GM12865 (cell line): ENCODE data around the gene ALG14.
"Not testable (repeated sequence)": the region's sequence is repeated elsewhere in the genome, so short reads cannot be mapped to it uniquely, and the experiment has no call there.

ENCODE experiments used
- DNase-seq: peaks from one replicate; pipeline ENCODE4 v3.0.0; 2010; ENCODE audit warnings: low read depth
- H3K4me3 ChIP-seq: 2 replicates; pipeline ENCODE4 v1.5.1; 2011; ENCODE audit warnings: mild to moderate bottlenecking, low read depth, low read length, control low read depth
- TF ChIP-seq, protein P1 (sequence below): IDR thresholded peaks from 2 replicates; pipeline ENCODE4 v1.5.1; 2011; ENCODE audit warnings: low read length, control low read depth, low read depth, inconsistent platforms; ENCODE audit not compliant: insufficient read depth; ENCODE audit errors: missing control alignments

ALG14 gene

DNA sequence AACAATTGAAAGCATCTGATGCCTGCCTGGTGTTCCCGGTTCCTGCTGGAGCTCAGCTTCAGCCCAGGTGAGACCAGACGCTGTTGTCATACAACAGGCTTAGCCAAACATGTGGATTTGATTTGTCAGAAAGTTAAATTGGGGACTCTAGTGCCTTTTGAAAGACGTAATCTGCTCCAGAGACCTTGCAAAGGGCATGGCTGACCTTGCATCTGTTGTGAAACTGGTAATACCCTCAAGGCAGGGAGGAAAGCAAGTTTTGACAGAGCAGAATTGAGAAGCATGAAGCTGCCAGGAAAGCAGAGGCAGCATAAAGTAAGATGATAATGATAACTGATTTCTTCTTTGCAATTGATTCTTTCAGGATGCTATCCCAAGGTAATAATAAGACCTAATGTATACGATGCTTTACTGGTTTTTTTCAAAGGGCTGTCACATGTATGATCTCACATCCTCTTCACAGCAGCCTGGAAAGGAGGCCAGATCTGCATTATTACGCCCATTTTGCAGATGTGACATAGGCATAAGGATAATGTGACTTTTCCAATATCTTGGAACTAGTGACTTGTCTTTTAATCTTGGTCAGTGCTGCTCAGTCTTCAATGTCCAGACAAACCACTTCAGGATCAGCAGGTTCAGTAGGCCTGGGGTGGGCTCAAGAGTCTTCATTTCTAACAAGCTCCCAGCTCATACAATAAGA, 121.1 kb downstream of the ALG14 start:
- H3K4me3 ChIP-seq = no peak overlapping the region
- no peak for DNase-seq
- TF ChIP-seq, protein P1, sequence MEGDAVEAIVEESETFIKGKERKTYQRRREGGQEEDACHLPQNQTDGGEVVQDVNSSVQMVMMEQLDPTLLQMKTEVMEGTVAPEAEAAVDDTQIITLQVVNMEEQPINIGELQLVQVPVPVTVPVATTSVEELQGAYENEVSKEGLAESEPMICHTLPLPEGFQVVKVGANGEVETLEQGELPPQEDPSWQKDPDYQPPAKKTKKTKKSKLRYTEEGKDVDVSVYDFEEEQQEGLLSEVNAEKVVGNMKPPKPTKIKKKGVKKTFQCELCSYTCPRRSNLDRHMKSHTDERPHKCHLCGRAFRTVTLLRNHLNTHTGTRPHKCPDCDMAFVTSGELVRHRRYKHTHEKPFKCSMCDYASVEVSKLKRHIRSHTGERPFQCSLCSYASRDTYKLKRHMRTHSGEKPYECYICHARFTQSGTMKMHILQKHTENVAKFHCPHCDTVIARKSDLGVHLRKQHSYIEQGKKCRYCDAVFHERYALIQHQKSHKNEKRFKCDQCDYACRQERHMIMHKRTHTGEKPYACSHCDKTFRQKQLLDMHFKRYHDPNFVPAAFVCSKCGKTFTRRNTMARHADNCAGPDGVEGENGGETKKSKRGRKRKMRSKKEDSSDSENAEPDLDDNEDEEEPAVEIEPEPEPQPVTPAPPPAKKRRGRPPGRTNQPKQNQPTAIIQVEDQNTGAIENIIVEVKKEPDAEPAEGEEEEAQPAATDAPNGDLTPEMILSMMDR = no peak

DNA sequence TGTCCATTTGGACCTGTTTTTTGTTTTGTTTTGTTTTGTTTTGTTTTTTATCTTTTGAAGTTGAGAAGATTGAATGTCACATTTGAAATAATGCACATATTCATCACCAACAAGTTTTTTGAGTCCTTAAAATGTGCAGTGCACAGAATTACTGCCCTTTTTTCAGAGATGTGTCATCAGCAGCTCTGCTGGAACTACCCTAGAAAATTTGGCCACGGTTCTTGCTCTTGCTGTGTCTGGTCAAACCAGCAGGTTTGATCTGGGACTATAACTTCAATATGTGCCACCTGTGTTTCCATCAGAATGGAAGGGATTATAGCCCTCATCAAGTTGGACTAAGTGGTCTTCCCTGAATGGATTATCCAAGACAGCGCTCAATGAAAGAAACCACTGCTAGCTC, 121.7 kb downstream of the ALG14 start:
- TF ChIP-seq, protein P1 = no peak
- no peak for DNase-seq
- H3K4me3 ChIP-seq = no peak overlapping the region

DNA sequence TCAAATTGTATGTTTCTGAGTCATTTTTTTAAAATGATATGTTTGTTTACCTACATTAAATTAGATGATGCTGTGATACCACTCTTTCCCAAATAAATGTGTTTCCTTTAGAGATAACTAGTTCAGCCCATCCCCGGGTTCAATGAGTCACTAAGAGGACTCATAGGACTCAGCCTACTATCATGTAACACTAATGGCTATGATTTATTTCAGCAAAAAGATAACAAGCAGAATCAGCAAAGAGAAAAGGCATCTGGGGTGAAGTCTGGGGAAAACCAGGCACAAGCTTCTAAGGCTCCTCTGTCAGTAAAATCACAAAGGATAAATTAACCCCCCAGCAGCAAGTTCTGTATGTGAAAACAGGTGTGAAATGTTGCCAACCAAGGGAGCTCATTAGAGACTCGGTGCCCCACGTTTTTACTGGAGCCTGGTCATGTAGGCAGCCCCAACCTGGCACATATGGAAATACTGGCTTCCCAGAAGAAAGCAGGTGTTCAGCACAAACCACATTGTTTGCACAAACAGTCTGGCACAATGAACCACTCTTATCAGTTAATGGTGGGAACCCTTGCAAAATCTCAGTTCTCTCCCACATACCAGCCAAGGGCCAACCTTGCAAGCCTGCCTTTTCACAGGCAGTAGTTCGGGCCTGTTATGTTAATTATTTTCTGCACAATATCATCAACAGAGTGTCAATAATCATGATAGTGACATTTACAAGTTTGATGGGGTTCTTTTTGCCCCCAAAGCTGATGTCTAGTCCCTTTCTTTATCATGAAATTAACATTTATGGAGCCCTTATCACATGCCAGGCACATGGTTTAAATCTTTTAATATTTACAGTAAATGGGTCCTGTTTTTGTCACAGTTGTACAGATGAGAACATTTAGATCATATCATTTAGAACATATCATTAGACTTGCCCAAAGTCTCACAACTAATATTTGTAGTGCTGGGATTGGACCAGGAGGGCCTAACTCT, 122.8 kb downstream of the ALG14 start:
- H3K4me3 ChIP-seq = no peak overlapping the region
- DNase-seq = no peak
- TF ChIP-seq, protein P1 = no peak

DNA sequence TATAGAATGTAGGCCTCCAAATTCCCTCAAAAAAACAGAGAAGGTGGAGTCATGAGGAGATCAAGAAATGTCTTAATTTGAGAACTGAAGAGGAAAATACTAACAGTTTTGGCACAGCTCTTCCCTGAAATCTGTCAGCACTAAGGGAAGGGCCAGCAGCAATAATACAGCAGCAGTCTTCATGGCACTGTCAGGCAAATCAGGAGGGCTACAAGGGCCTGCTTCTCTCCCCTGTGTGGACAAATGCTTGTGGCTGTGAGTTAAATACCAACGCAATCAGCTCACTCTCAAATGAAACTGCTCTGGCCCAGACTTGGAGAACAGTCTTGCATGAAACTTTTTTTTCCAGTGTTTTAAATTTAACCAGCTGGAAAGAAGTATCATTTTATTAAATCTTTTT, 125.3 kb downstream of the ALG14 start:
- TF ChIP-seq, protein P1 = no peak
- no peak for DNase-seq

DNA sequence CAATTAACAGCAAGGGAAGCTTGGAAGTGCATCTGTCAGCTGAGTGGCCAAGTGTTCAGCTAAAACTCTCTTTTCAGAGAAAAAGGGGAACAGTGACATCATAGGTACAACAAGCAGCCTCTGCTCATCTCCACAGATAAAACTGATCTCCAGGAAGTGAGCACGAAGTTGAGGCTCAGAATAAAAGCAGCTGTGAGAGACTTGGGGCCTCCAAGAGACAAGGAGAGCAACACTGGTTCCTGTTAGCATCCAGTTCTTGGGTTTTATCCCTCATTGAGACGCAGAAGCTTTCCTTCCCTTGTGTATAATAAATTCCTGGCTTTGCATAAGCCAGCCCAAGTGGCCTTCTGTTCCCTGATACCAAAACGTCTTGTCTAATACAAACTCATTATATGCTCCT, 125.9 kb downstream of the ALG14 start:
- TF ChIP-seq, protein P1 = no peak
- H3K4me3 ChIP-seq = no peak overlapping the region
- DNase-seq = no peak

More for the DNA sequence above, 125.3 kb downstream of the ALG14 start:
- H3K4me3 ChIP-seq = no peak overlapping the region

DNA sequence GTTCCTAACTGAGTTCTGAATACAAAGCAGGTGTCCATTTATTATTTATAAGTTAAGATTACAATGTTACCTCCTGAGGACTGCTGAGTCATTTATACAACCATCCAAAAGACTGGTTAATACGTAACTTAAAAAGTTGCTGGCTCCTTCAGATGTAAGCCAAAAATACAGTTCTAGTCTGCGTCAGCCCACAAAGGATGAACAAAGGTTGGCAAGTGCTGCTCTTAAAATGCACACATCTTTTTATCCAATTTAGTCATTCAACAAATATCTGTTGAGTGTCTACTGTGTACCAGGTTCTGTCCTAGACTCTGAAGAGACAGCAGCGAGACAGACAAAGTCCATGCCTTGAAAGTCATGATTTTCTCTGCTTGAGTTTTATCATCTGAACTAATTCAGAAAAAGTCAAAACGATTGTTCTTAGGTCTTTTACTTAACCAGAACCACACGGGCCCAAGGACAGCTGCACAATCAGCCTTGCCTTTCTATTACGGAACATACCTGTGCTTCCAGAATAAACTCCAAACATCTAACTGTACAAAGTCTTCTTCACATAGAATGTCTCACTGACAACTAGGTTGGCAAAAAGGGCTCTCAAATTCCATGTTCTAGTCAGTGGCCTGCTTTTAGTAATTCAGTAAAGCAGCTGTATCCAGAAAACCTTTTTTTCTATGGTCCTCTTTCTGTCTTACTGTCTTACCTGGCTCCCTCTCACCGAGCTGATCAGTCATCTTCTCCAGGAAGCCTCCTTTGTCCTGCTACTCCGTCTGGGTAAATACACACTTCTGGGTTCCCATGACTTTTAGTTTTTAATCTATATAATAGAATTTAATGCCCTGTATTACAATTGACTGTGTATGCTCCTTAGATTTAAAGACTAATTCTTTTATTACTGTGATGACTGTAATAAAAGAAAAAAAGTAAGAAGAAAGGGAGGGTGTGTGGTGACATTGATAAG, 130.3 kb downstream of the ALG14 start:
- H3K4me3 ChIP-seq = no peak overlapping the region
- TF ChIP-seq, protein P1 = no peak
- DNase-seq = no peak

DNA sequence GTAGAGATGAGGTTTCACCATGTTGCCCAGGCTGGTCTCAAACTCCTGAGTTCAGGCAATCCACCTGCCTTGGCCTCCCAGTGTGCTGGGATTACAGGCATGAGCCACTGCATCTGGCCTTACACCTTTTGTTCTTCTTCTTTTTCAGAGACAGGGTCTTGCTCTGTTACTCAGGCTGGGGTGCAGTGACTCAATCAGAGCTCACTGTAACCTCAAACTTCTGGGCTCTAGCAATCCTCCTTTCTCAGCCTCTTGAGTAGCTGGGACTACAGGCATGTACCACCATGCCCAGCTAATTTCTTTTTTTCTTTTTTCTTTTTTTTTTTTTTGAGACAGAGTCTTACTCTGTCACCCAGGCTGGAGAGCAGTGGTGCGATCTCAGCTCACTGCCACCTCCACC, 131.3 kb downstream of the ALG14 start:
- H3K4me3 ChIP-seq, DNase-seq: not testable (repeated sequence)
